GM12874 (cell line): Measurements from ENCODE around the gene FHOD1.

Experiments used
- TF ChIP-seq, protein P1 (sequence below): IDR thresholded peaks from 2 replicates; pipeline ENCODE4 v1.5.1; 2011; ENCODE audit warnings: low read depth, mild to moderate bottlenecking, control low read depth, low read length, moderate library complexity; ENCODE audit not compliant: insufficient read depth

FHOD1 gene

DNA sequence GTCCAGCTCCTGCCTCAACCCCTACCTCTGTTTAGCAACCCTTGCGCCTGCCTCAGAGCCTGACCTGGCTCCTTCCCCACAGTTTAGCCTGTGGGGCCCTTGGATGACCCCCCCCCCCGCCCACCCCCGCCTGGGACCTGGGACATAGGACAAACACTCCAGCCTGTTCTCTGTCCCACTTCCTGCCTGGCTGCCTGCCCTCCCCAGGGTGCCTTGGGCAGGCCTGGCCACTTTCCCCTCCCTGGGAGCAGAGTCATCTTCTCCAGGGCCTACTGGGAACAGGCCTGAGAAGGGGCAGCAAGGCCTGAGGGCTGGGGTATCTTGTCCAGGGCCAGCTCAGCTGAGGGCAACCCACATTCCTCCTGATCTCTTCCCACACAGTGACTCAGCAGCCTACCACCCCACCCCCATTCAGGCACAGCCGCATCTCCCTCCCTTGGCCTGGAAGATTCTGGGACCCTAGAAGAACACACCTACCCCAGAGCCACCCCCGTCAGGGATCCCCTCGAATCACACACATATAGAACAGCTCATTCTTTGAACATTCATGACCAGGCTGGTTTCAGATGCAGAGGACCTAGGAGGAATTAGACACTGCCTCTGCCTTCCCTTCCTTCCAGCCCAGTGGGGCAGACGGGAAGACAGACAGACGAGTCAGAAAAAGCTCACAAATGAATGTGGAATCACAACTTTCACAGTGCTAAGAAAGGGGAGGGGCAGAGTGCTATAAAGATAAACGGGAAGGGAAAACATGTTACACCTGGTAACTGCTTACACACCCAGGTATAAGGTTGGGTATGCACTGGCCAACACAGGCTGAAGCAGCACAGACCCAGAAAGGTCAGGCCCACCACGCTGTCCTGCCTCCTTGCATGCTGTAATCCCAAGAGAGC lies 6.0 kb downstream of the FHOD1 start:
- TF ChIP-seq, protein P1, sequence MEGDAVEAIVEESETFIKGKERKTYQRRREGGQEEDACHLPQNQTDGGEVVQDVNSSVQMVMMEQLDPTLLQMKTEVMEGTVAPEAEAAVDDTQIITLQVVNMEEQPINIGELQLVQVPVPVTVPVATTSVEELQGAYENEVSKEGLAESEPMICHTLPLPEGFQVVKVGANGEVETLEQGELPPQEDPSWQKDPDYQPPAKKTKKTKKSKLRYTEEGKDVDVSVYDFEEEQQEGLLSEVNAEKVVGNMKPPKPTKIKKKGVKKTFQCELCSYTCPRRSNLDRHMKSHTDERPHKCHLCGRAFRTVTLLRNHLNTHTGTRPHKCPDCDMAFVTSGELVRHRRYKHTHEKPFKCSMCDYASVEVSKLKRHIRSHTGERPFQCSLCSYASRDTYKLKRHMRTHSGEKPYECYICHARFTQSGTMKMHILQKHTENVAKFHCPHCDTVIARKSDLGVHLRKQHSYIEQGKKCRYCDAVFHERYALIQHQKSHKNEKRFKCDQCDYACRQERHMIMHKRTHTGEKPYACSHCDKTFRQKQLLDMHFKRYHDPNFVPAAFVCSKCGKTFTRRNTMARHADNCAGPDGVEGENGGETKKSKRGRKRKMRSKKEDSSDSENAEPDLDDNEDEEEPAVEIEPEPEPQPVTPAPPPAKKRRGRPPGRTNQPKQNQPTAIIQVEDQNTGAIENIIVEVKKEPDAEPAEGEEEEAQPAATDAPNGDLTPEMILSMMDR: no peak

DNA sequence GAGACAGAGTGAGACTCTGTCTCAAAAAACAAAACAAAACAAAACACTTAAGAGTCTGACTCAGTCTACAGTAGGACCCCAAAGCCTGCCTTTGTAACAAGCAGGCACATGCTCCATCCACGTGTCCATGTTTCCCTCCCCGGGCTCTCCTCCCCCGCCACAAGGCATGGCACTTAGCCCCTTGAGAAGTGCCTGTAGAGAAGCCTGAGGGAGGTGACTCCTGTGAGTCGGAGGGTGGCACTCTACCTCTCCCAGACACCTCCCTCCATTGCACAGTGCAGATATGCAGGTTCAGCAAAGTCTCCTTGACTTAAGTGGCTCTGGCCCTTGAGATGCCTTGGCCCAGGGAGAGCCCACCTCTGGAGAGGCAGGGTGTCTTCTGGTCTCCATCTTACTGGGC lies 6.8 kb downstream of the FHOD1 start:
- TF ChIP-seq, protein P1: no peak

DNA sequence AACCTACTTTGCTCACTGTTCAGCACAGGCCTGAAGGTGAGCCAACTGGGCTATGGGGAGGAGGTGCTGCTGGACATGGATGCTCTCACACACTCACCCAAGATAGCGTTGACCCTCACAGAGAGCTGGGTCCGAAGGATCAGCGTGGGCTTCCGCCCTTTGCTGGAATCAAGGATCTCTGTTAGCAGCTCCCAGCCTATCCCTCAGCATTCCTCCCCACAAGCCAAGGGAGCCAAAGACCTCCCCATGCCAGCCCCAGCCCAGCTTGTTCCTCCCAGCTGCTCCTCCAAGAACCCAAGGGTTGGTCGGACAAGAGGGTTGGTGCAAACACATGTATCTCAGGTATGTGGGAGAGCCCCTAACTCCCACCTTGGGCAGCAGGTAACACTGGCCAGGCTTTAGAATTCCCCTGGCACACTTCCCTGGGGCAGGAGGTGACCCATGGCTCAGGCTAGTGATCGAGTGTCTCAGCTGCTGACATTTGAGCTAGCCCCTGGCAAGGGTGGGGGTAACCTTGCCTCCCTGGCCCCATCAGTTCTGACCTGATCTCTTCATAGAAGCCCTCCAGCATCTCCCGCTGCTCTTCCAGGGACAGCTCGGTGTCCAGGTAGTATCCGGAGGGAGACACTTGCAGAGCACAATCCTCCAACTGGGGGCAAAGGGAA lies 8.3 kb downstream of the FHOD1 start:
- TF ChIP-seq, protein P1: no peak

DNA sequence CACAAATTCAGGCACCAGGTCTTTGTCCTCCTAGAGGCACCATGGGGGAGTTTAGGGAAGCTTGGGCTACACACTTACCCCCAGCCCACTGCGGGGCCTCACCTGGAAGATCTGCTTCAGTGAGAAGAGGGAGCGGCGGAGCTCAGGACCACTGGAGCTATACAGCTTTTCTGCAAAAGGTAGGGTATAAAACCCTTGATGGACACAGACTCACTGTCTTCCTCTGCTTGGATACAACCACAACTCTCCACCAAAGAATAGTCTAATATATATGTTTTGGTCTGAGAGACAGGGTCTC lies 9.1 kb downstream of the FHOD1 start:
- TF ChIP-seq, protein P1: no peak

DNA sequence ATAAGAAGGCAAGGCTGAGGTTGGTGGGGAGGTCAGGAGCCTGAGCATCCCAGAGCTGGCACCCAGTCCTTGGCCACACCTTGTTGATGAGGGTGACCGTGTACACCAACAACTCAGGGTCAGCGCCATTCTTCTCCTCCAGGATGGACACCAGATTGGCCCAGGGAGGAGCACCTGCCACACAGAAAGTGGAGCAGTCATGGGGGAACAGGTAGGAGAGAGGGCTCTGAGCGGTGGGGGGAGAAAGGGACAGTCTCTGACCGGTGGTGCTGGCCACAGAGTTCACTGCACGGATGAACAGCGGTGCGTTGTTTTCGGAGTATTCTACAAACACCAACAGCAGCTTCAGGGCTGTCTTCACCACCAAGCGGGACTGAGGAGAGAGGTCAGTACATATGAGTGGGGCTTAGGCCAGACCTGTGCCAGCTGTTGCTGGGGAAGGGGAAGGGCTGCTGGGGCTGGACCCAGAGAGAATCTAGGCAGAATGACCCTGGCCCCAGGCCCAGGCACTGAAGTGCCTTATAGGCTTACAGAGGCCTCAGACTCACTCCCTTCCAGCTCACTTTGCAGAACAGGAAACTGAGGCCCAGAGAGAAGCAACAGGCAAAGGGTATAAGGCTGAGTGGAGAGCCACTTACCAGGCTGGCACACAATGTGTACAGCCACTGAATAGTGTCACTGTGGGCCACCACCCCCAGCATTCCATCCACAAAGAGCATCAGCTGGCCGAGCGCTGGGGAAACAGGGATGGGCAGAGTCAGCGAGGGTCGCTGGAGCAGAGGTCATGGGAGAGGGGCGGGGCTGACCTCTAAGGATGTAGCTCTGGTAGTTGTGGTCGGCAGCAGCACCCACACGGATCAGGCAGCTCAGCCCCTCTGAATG lies 9.6 kb downstream of the FHOD1 start:
- TF ChIP-seq, protein P1: no peak

DNA sequence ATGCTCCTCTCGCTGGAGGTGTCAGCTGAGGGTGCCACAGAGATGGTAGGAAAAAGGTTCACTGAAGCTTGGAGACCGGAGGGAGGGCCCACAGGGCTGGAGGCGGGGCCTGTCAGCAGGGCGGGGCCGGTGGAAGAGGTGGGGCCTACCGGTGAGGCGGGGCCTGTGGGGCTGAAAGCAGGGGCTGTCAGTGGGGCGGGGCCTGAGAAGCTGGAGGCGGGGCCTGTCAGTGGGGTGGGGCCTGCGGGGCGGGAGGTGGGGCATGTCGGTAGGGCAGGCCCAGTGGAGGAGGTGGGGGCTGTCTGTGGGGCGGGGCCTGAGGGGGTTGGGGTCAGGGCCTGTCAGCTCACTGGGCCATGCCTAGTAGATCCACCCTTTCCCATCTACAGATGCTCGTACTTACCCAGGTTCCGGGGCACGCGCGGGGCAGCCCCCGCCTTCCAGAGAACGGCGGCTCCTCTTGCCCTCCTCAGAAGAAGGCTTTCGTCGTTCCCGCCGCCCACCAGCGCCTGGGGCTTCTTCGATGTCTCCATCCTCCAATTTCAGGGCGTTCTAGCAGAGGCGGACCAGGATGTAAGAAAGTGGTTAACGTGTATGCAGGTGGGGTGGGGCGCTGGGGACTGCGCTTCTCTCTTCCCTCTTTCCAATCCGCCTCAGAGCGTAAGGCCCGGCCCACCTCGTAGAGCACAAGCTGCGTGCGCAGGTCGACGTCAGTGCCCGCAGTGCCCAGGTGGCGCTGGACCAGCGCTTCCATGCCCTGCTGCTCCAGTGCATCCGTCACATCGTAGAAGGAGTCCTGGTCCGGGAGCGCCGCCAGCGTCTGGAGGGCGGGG lies 10.5 kb downstream of the FHOD1 start:
- TF ChIP-seq, protein P1: no peak
